HFFc6 (cell line): Measurements from ENCODE around the gene RIBC2. TPM values are rescaled to one million over a fixed set of nuclear protein-coding genes. Genes with fewer than 3 reads are reported as not detected.

ENCODE experiments used
- DNase-seq: peaks from one replicate; pipeline ENCODE4 v3.0.0-alpha.2; 2018
- H3K27ac Mint-ChIP-seq: 2 replicates; pipeline ENCODE4 v1.8.0; 2020; ENCODE audit warnings: mild to moderate bottlenecking, mixed read lengths
- H3K27me3 Mint-ChIP-seq: 2 replicates; pipeline ENCODE4 v1.8.0; 2021; ENCODE audit warnings: mild to moderate bottlenecking, moderate library complexity, mixed read lengths; ENCODE audit not compliant: insufficient read depth
- H3K36me3 Mint-ChIP-seq: 2 replicates; pipeline ENCODE4 v1.8.0; 2021; ENCODE audit warnings: low read depth, mixed read lengths
- H3K4me1 Mint-ChIP-seq: 2 replicates; pipeline ENCODE4 v1.8.0; 2020; ENCODE audit warnings: low read depth, mixed read lengths
- H3K4me3 Mint-ChIP-seq: 2 replicates; pipeline ENCODE4 v1.8.0; 2020; ENCODE audit warnings: mild to moderate bottlenecking, moderate library complexity, mixed read lengths
- H3K9me3 Mint-ChIP-seq: 2 replicates; pipeline ENCODE4 v1.8.0; 2020; ENCODE audit warnings: mild to moderate bottlenecking, mixed read lengths
- CTCF ChIP-seq: fragments of 200-600 bp; sonication (generic); IDR thresholded peaks from 2 replicates; pipeline ENCODE4 v1.5.0; 2021; ENCODE audit warnings: antibody characterized with exemption, mild to moderate bottlenecking
- total RNA-seq, 6 experiments: library from RNA; stranded (reverse); fragmentation: NEBNext Ultra II Directional; extraction: Animal tissue kit (Norgen Biotek cat#: 25700); gene quantifications; 2 replicates in 1 of 6; 3 replicates in 5 of 6; pipeline ENCODE4 v1.2.3, GENCODE V29; 2021

Gene RIBC2
- total RNA-seq, 6 experiments from 2014 or later: 1.0 to 3.7 (median 2.4) TPM

GRCh38 chr22:45420011-45420410, 6.5 kb downstream of the RIBC2 start:
- no peak overlapping the region for H3K4me3 Mint-ChIP-seq
- no peaks in the 10 kb centered on the region for H3K4me1 Mint-ChIP-seq
- H3K36me3 Mint-ChIP-seq: peaks cover 4% of the 10 kb centered on the region; the same call in 1 of the 2 replicates
- peaks cover 12% of the 10 kb centered on the region; the same call in 1 of the 2 replicates for H3K27me3 Mint-ChIP-seq
- H3K9me3 Mint-ChIP-seq: no peaks in the 10 kb centered on the region
- TF ChIP-seq CTCF: no peak
- no peak for DNase-seq
- H3K27ac Mint-ChIP-seq: no peak overlapping the region

DNA sequence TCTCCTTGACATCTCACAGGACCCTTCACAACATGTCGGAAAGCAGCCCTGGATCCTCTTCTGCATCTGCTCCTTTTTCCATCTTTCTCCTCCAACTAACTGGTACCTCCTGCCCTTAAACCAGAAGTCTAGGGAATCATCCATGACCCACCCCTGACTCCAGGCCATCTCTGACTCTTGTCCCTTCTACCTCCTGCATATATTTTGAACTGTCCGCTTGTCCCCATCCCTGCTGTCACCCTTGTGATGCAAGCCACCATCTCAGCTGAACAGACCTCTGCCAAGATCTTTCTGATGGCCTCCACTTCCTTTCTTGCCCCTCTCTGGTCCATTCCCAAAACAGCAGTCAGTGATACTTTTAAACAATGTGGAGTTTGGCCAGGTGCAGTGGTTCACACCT, 7.0 kb downstream of the RIBC2 start:
- no peak for TF ChIP-seq CTCF
- no peak for DNase-seq
- Mint-ChIP-seq H3K4me1 (no peaks in the 10 kb centered on the region), H3K27ac (no peak overlapping the region), H3K9me3 (no peaks in the 10 kb centered on the region), H3K27me3 (peaks cover 12% of the 10 kb centered on the region; the same call in 1 of the 2 replicates), H3K4me3 (no peak overlapping the region), H3K36me3 (peaks cover 4% of the 10 kb centered on the region; the same call in 1 of the 2 replicates)

GRCh38 chr22:45421349-45422055, 8.0 kb downstream of the RIBC2 start:
- Mint-ChIP-seq H3K4me1 (no peaks in the 10 kb centered on the region), H3K27ac (no peak overlapping the region), H3K36me3 (peaks cover 4% of the 10 kb centered on the region; the same call in 1 of the 2 replicates), H3K9me3 (no peaks in the 10 kb centered on the region), H3K27me3 (peaks cover 13% of the 10 kb centered on the region; the same call in 1 of the 2 replicates), H3K4me3 (no peak overlapping the region)
- DNase-seq: no peak
- no peak for TF ChIP-seq CTCF

GRCh38 chr22:45422237-45422983, 8.9 kb downstream of the RIBC2 start:
- H3K4me1 Mint-ChIP-seq: no peaks in the 10 kb centered on the region
- DNase-seq: no peak
- H3K27ac Mint-ChIP-seq: no peak overlapping the region
- peaks cover 4% of the 10 kb centered on the region; the same call in 1 of the 2 replicates for H3K36me3 Mint-ChIP-seq
- TF ChIP-seq CTCF: no peak
- no peaks in the 10 kb centered on the region for H3K9me3 Mint-ChIP-seq
- no peak overlapping the region for H3K4me3 Mint-ChIP-seq
- H3K27me3 Mint-ChIP-seq: peaks cover 10% of the 10 kb centered on the region; the same call in 1 of the 2 replicates

DNA sequence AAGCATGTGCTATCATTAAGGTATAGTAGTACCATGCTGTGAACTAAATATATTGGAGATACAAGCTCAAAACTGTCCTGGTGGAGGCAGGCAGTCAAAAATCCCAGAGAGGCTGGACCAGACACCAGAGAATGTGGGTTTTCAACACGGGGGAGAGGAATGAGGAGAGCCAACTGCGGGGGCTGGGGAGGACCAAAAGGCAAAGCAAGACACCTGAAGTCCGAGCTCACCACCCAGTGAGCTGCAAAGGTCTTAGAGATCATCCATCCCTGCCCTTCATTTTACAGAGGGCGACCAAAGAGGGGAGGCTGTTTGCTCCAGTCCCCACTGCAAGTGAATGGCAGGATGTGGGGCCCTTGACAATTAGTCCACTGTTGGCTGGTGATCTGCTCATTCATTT, 10.0 kb downstream of the RIBC2 start:
- no peaks in the 10 kb centered on the region for H3K9me3 Mint-ChIP-seq
- H3K36me3 Mint-ChIP-seq: peaks cover 4% of the 10 kb centered on the region; the same call in 1 of the 2 replicates
- peaks cover 14% of the 10 kb centered on the region; the same call in 1 of the 2 replicates for H3K27me3 Mint-ChIP-seq
- no peak overlapping the region for H3K4me3 Mint-ChIP-seq
- no peak for DNase-seq
- no peaks in the 10 kb centered on the region for H3K4me1 Mint-ChIP-seq
- H3K27ac Mint-ChIP-seq: no peak overlapping the region
- no peak for TF ChIP-seq CTCF
